GM08714 (cell line): Measurements from ENCODE around the gene NUDT8.
"Not testable (repeated sequence)": the region's sequence is repeated elsewhere in the genome, so short reads cannot be mapped to it uniquely, and the experiment has no call there.

ENCODE experiments used
- H3K4me3 ChIP-seq: fragments of 200-500 bp; sonication (Bioruptor generic); 2 replicates; pipeline ENCODE4 v1.5.1; 2014; ENCODE audit warnings: mild to moderate bottlenecking, low read length, inconsistent platforms
- ZNF274 ChIP-seq: IDR thresholded peaks from 2 replicates; pipeline ENCODE4 v1.6.1; 2012; ENCODE audit warnings: mild to moderate bottlenecking, low read depth, low read length

NUDT8 gene

GRCh38 chr11:67608486-67608885, 21.3 kb downstream of the NUDT8 start:
- H3K4me3 ChIP-seq: no peak overlapping the region
- no peak for TF ChIP-seq ZNF274

- peak overlapping the region; percentile 84 for H3K4me3 ChIP-seq
- TF ChIP-seq ZNF274: no peak
Measured at GRCh38 chr11:67607507-67607906, 22.2 kb downstream of the NUDT8 start.

- peak within 1 kb of the TSS; percentile 84 for H3K4me3 ChIP-seq
- no peak for TF ChIP-seq ZNF274
Measured at GRCh38 chr11:67606492-67607295, 23.0 kb downstream of the NUDT8 start, which contains the start of gene NDUFV1. TSS of gene NDUFV1 (plus strand) at chr11:67606936. CDS start at chr11:67607005, 69 bp downstream.

- peak overlapping the region; percentile 48; the same call in 1 of the 2 replicates for H3K4me3 ChIP-seq
- no peak for TF ChIP-seq ZNF274
Measured at GRCh38 chr11:67606093-67606491, 23.6 kb downstream of the NUDT8 start.

GRCh38 chr11:67605231-67606011, 24.3 kb downstream of the NUDT8 start:
- H3K4me3 ChIP-seq: no peak overlapping the region
- no peak for TF ChIP-seq ZNF274

- no peak overlapping the region for H3K4me3 ChIP-seq
- TF ChIP-seq ZNF274: no peak
Measured at GRCh38 chr11:67604815-67605214, 24.9 kb downstream of the NUDT8 start.

GRCh38 chr11:67604119-67604518, 25.6 kb downstream of the NUDT8 start:
- not testable (repeated sequence) for H3K4me3 ChIP-seq

GRCh38 chr11:67601098-67601497, 28.6 kb downstream of the NUDT8 start:
- TF ChIP-seq ZNF274: no peak
- peak overlapping the region; percentile 32; the same call in 1 of the 2 replicates for H3K4me3 ChIP-seq

- peak overlapping the region; percentile 32; the same call in 1 of the 2 replicates for H3K4me3 ChIP-seq
- no peak for TF ChIP-seq ZNF274
Measured at GRCh38 chr11:67600324-67601029, 29.3 kb downstream of the NUDT8 start.

- H3K4me3 ChIP-seq: no peak overlapping the region
Measured at GRCh38 chr11:67599149-67599548, 30.6 kb downstream of the NUDT8 start.

GRCh38 chr11:67597963-67598362, 31.8 kb downstream of the NUDT8 start:
- H3K4me3 ChIP-seq: not testable (repeated sequence)

More at GRCh38 chr11:67599149-67599548, 30.6 kb downstream of the NUDT8 start:
- TF ChIP-seq ZNF274: no peak

- H3K4me3 ChIP-seq: not testable (repeated sequence)
Measured at GRCh38 chr11:67597458-67597857, 32.3 kb downstream of the NUDT8 start.

- H3K4me3 ChIP-seq: no peak overlapping the region
- no peak for TF ChIP-seq ZNF274
Measured at GRCh38 chr11:67596753-67597300, 32.9 kb downstream of the NUDT8 start.

- no peak for TF ChIP-seq ZNF274
- H3K4me3 ChIP-seq: no peak overlapping the region
Measured at GRCh38 chr11:67594480-67594879, 35.3 kb downstream of the NUDT8 start.
